IPS-18a (cell line): ENCODE measurements around the gene ETF1.
A peak's percentile ranks its signal among the peaks of the same experiment; 100 is the strongest.

Source experiments
- H3K27ac ChIP-seq: one replicate; pipeline ENCODE4 v1.5.1; 2013; ENCODE audit warnings: low read length
- H3K27me3 ChIP-seq: one replicate; pipeline ENCODE4 v1.6.1; 2013; ENCODE audit warnings: mild to moderate bottlenecking, low read length; ENCODE audit not compliant: control insufficient read depth, insufficient read depth
- H3K36me3 ChIP-seq: one replicate; pipeline ENCODE4 v1.6.1; 2013; ENCODE audit warnings: low read depth, low read length; ENCODE audit not compliant: control insufficient read depth
- H3K4me1 ChIP-seq: one replicate; pipeline ENCODE4 v1.6.1; 2013; ENCODE audit warnings: low read depth, low read length; ENCODE audit not compliant: control insufficient read depth
- H3K4me3 ChIP-seq: one replicate; pipeline ENCODE4 v1.5.1; 2013; ENCODE audit warnings: low read length
- H3K9ac ChIP-seq: one replicate; pipeline ENCODE4 v1.6.1; 2013; ENCODE audit warnings: mild to moderate bottlenecking, low read length, moderate library complexity
- H3K9me3 ChIP-seq: one replicate; pipeline ENCODE4 v1.6.1; 2013; ENCODE audit warnings: low read depth, low read length; ENCODE audit not compliant: control insufficient read depth

Gene ETF1

DNA sequence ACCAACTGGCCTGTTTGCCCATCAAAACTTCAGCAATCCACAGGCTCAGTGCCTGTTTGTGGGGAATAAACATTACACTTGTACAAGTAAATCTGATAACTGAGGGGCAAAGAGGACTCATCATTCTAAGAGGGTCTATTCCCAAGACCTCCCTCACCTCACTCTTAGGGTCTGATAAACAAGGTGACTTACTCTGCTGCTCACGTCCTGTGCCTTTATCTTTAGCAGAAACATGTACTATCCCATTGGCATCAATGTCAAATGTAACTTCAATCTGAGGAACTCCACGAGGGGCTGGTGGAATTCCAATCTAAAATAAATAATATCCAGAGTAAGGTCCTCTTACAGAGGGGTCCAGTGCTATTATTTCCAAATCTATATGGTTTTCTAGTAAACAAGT lies 14.6 kb upstream of the ETF1 start:
- H3K36me3 ChIP-seq, result peaks cover 88% of the 10 kb centered on the region
- H3K27ac ChIP-seq, result no peak overlapping the region
- no peaks in the 10 kb centered on the region for H3K4me1 ChIP-seq
- H3K9ac ChIP-seq, result no peak overlapping the region
- no peak overlapping the region for H3K4me3 ChIP-seq
- no peaks in the 10 kb centered on the region for H3K9me3 ChIP-seq
- no peaks in the 10 kb centered on the region for H3K27me3 ChIP-seq

- Histone ChIP-seq H3K27ac (no peak overlapping the region), H3K4me3 (no peak overlapping the region), H3K36me3 (peaks cover 57% of the 10 kb centered on the region)
These were observed 11.1 kb upstream of the ETF1 start for GRCh38 chr5:138554143-138554542.

GRCh38 chr5:138553437-138554095 lies 10.5 kb upstream of the ETF1 start:
- H3K9ac ChIP-seq, result no peak overlapping the region
- H3K9me3 ChIP-seq, result no peaks in the 10 kb centered on the region
- no peak overlapping the region for H3K27ac ChIP-seq
- H3K4me3 ChIP-seq, result no peak overlapping the region
- H3K4me1 ChIP-seq, result no peaks in the 10 kb centered on the region
- H3K27me3 ChIP-seq, result no peaks in the 10 kb centered on the region
- peaks cover 51% of the 10 kb centered on the region for H3K36me3 ChIP-seq

More at GRCh38 chr5:138554143-138554542, 11.1 kb upstream of the ETF1 start:
- H3K27me3 ChIP-seq, result no peaks in the 10 kb centered on the region
- H3K9me3 ChIP-seq, result no peaks in the 10 kb centered on the region
- no peak overlapping the region for H3K9ac ChIP-seq
- no peaks in the 10 kb centered on the region for H3K4me1 ChIP-seq

GRCh38 chr5:138552657-138553056 lies 9.6 kb upstream of the ETF1 start:
- no peaks in the 10 kb centered on the region for H3K4me1 ChIP-seq

DNA sequence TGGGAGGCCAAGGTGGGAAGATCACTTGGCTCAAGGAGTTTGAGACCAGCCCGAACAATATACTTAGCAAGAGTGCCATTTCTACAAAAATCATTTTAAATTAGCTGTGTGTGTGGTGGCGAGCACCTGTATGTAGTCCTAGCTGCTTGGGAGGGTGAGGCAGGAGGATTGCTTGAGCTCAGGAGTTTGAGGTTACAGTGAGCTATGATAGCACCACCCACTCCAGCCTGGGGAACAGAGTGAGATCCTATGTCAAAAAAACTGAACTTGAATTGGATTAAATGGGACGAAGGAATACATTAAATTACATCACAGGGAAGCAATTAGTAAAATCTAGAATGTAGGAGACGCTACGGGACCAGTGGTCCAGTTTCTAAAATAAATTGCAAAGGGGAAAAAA lies 6.4 kb upstream of the ETF1 start:
- Histone ChIP-seq H3K9ac (no peak overlapping the region), H3K36me3 (peaks cover 9% of the 10 kb centered on the region), H3K4me1 (peaks cover 8% of the 10 kb centered on the region), H3K27ac (no peak overlapping the region), H3K9me3 (no peaks in the 10 kb centered on the region), H3K4me3 (no peak overlapping the region), H3K27me3 (no peaks in the 10 kb centered on the region)

More at GRCh38 chr5:138552657-138553056, 9.6 kb upstream of the ETF1 start:
- Histone ChIP-seq H3K9ac (no peak overlapping the region), H3K4me3 (no peak overlapping the region), H3K27me3 (no peaks in the 10 kb centered on the region), H3K27ac (no peak overlapping the region), H3K9me3 (no peaks in the 10 kb centered on the region), H3K36me3 (peaks cover 42% of the 10 kb centered on the region)

- Histone ChIP-seq H3K27me3 (no peaks in the 10 kb centered on the region), H3K9ac (no peak overlapping the region), H3K4me1 (peaks cover 17% of the 10 kb centered on the region), H3K36me3 (peaks cover 1% of the 10 kb centered on the region), H3K27ac (no peak overlapping the region), H3K9me3 (no peaks in the 10 kb centered on the region), H3K4me3 (no peak overlapping the region)
These were observed 3.0 kb upstream of the ETF1 start for GRCh38 chr5:138545919-138546562.

GRCh38 chr5:138544181-138545134 lies 1.4 kb upstream of the ETF1 start:
- H3K27ac ChIP-seq, result peak overlapping the region; percentile 99
- no peaks in the 10 kb centered on the region for H3K27me3 ChIP-seq
- peak overlapping the region; percentile 99 for H3K4me3 ChIP-seq
- H3K9ac ChIP-seq, result peak overlapping the region; percentile 98
- H3K9me3 ChIP-seq, result no peaks in the 10 kb centered on the region
- H3K36me3 ChIP-seq, result peaks cover 17% of the 10 kb centered on the region
- peaks cover 21% of the 10 kb centered on the region for H3K4me1 ChIP-seq

DNA sequence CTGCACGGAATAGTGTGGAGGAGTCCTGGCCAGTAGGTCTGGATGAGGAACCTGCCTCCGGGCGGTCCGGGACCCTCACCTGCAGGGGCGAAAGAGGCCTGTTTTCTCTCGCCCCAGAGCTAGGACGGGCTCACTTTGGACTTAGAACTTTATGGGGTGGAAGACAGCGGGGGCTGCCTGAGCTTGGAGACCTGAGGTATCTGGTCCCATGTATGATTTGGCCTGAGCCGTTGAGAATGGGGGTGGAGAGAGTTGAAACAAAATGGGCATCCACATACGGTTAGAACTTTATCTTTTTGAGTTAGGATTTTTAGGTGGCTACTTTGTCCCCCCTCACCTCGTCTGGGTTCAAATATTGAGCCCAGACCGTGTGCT lies 681 bp upstream of the ETF1 start:
- Histone ChIP-seq H3K9ac (peak overlapping the region; percentile 98), H3K4me1 (peaks cover 21% of the 10 kb centered on the region), H3K27me3 (no peaks in the 10 kb centered on the region), H3K4me3 (peak overlapping the region; percentile 99), H3K36me3 (peaks cover 24% of the 10 kb centered on the region), H3K9me3 (no peaks in the 10 kb centered on the region), H3K27ac (peak overlapping the region; percentile 99)

GRCh38 chr5:138542180-138542955 lies 668 bp downstream of the ETF1 start:
- H3K4me1 ChIP-seq, result peaks cover 21% of the 10 kb centered on the region
- H3K27me3 ChIP-seq, result no peaks in the 10 kb centered on the region
- H3K4me3 ChIP-seq, result peak overlapping the region; percentile 99
- H3K9me3 ChIP-seq, result no peaks in the 10 kb centered on the region
- peak overlapping the region; percentile 95 for H3K27ac ChIP-seq
- peaks cover 24% of the 10 kb centered on the region for H3K36me3 ChIP-seq
- H3K9ac ChIP-seq, result peak overlapping the region; percentile 98

DNA sequence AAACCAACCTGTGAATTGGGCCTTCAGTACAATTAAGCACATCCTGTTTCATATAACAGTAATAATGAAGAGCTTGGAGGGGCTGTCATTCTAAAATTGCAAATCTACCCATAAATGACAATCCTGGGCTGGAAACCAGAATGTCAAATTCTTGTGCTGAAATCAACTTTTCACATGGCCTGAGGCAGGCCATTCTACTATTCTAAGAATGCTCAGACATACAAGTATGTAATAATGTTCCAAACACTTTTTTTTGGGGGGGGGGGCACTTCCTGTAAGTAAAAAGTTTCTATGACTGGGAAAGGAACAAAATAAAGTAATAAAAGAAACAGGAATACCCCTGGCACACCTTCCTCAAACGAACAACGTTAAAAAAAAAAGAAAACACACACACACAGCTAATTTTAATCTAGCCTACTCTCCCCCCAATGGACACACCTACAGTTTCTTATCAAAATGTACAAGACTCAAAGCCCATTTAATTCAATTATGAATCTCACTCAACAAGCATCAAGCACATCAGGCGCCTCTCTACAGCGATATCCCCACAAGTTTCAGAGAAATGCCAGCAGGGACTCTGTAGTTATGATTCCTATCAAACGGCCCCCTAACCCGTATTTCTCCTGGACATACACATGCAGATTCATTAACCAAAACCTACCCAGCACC lies 1.4 kb downstream of the ETF1 start:
- Histone ChIP-seq H3K36me3 (peaks cover 28% of the 10 kb centered on the region), H3K27me3 (no peaks in the 10 kb centered on the region), H3K4me3 (peak overlapping the region; percentile 99), H3K4me1 (peaks cover 21% of the 10 kb centered on the region), H3K9me3 (no peaks in the 10 kb centered on the region), H3K9ac (peak overlapping the region; percentile 98), H3K27ac (peak overlapping the region; percentile 95)
